ENCODE results near the gene FANCC.

The FANCC gene

GRCh38 chr9:95190413-95190812 lies 127.1 kb downstream of the FANCC start:
- Histone ChIP-seq H3K27me3 (replicated peaks) (no peaks in the 10 kb centered on the region), H3K27ac (no peak overlapping the region), H3K4me3 (ENCODE audit: low read depth, low read length) (no peak overlapping the region), H3K36me3 (replicated peaks) (no peaks in the 10 kb centered on the region)
- TF ChIP-seq CTCF (IDR thresholded peaks at IDR 0.05; ENCODE audit: low read depth, low read length, missing control alignments), result no peak
- DNase-seq, result no peak
- in situ Hi-C loops (cut with HindIII; ENCODE audit: low pct_ligation_motif_present, low sequenced_read_pairs), result no loop called here

GRCh38 chr9:95189251-95190098 lies 128.0 kb downstream of the FANCC start:
- H3K27ac ChIP-seq, result peak overlapping the region; percentile 41

GRCh38 chr9:95188459-95188858 lies 129.1 kb downstream of the FANCC start:
- DNase-seq, result peak; percentile 53
- in situ Hi-C loops (cut with HindIII; ENCODE audit: low pct_ligation_motif_present, low sequenced_read_pairs), result no loop called here
- Histone ChIP-seq H3K27ac (peak overlapping the region; percentile 41), H3K36me3 (replicated peaks) (no peaks in the 10 kb centered on the region), H3K27me3 (replicated peaks) (no peaks in the 10 kb centered on the region), H3K4me3 (ENCODE audit: low read depth, low read length) (no peak overlapping the region)
- TF ChIP-seq CTCF (IDR thresholded peaks at IDR 0.05; ENCODE audit: low read depth, low read length, missing control alignments), result no peak

More at GRCh38 chr9:95189251-95190098, 128.0 kb downstream of the FANCC start:
- Histone ChIP-seq H3K4me3 (ENCODE audit: low read depth, low read length) (no peak overlapping the region), H3K27me3 (replicated peaks) (no peaks in the 10 kb centered on the region), H3K36me3 (replicated peaks) (no peaks in the 10 kb centered on the region)
- TF ChIP-seq CTCF (IDR thresholded peaks at IDR 0.05; ENCODE audit: low read depth, low read length, missing control alignments), result no peak
- in situ Hi-C loops (cut with HindIII; ENCODE audit: low pct_ligation_motif_present, low sequenced_read_pairs), result no loop called here
- DNase-seq, result peak; percentile 85

GRCh38 chr9:95185956-95186355 lies 131.6 kb downstream of the FANCC start:
- in situ Hi-C loops (cut with HindIII; ENCODE audit: low pct_ligation_motif_present, low sequenced_read_pairs), result no loop called here
- no peak for TF ChIP-seq CTCF (IDR thresholded peaks at IDR 0.05; ENCODE audit: low read depth, low read length, missing control alignments)
- no peak overlapping the region for H3K27ac ChIP-seq

GRCh38 chr9:95182854-95183563 lies 134.5 kb downstream of the FANCC start:
- in situ Hi-C loops (cut with HindIII; ENCODE audit: low pct_ligation_motif_present, low sequenced_read_pairs), result no loop called here
- TF ChIP-seq CTCF (IDR thresholded peaks at IDR 0.05; ENCODE audit: low read depth, low read length, missing control alignments), result peak; percentile 66
- DNase-seq, result peak; percentile 28
- Histone ChIP-seq H3K27me3 (replicated peaks) (no peaks in the 10 kb centered on the region), H3K36me3 (replicated peaks) (no peaks in the 10 kb centered on the region), H3K27ac (no peak overlapping the region), H3K4me3 (ENCODE audit: low read depth, low read length) (no peak overlapping the region)

More at GRCh38 chr9:95185956-95186355, 131.6 kb downstream of the FANCC start:
- H3K27me3 ChIP-seq (replicated peaks), result no peaks in the 10 kb centered on the region
- H3K36me3 ChIP-seq (replicated peaks), result no peaks in the 10 kb centered on the region
- H3K4me3 ChIP-seq (ENCODE audit: low read depth, low read length), result no peak overlapping the region
- DNase-seq, result no peak

Data from brain microvascular endothelial cell (primary cell).